ENCODE results near the gene FBXW7.

FBXW7 gene

GRCh38 chr4:152348670-152349069 lies 187.2 kb downstream of the FBXW7 start:
- Histone ChIP-seq H4K20me1 (ENCODE audit: insufficient read depth, low read length, poor library complexity, severe bottlenecking) (no peaks in the 10 kb centered on the region), H3K9me3 (ENCODE audit: insufficient read depth, low read depth, low read length) (no peaks in the 10 kb centered on the region), H3K4me1 (ENCODE audit: insufficient read depth, low read length, poor library complexity, severe bottlenecking) (peaks cover 16% of the 10 kb centered on the region), H3K27me3 (ENCODE audit: insufficient read depth, low read length, poor library complexity, severe bottlenecking) (no peaks in the 10 kb centered on the region), H3K79me2 (ENCODE audit: insufficient read depth, low read length) (peaks cover 6% of the 10 kb centered on the region; the same call in 1 of the 2 replicates), H2AFZ (ENCODE audit: low read length) (no peak overlapping the region), H3K4me3 (ENCODE audit: low read length, poor library complexity, severe bottlenecking) (no peak overlapping the region), H3F3A (ENCODE audit: low read depth) (no peaks in the 10 kb centered on the region), H3K4me2 (ENCODE audit: low read depth, low read length, poor library complexity, severe bottlenecking) (peak overlapping the region; percentile 16), H3K9ac (ENCODE audit: low read depth, low read length, poor library complexity, severe bottlenecking) (no peak overlapping the region), H3K36me3 (ENCODE audit: insufficient read depth, low read length) (peaks cover 14% of the 10 kb centered on the region; the same call in 1 of the 2 replicates), H3K9me2 (replicated peaks; ENCODE audit: low read depth, low read length) (no peaks in the 10 kb centered on the region)
- TF ChIP-seq CTCF (conservative IDR thresholded peaks at IDR 0.05; ENCODE audit: low read length) (peak; percentile 75), EZH2phosphoT487 (IDR thresholded peaks at IDR 0.05; ENCODE audit: borderline replicate concordance) (no peak)

- Histone ChIP-seq H3K4me2 (ENCODE audit: low read depth, low read length, poor library complexity, severe bottlenecking) (no peak overlapping the region), H3K9ac (ENCODE audit: low read depth, low read length, poor library complexity, severe bottlenecking) (no peak overlapping the region), H3K9me3 (ENCODE audit: insufficient read depth, low read depth, low read length) (no peaks in the 10 kb centered on the region), H3K79me2 (ENCODE audit: insufficient read depth, low read length) (peaks cover 6% of the 10 kb centered on the region; the same call in 1 of the 2 replicates), H4K20me1 (ENCODE audit: insufficient read depth, low read length, poor library complexity, severe bottlenecking) (no peaks in the 10 kb centered on the region), H3K4me3 (ENCODE audit: low read length, poor library complexity, severe bottlenecking) (no peak overlapping the region), H3K36me3 (ENCODE audit: insufficient read depth, low read length) (peaks cover 14% of the 10 kb centered on the region; the same call in 1 of the 2 replicates), H3K4me1 (ENCODE audit: insufficient read depth, low read length, poor library complexity, severe bottlenecking) (peaks cover 7% of the 10 kb centered on the region), H3K27me3 (ENCODE audit: insufficient read depth, low read length, poor library complexity, severe bottlenecking) (no peaks in the 10 kb centered on the region), H2AFZ (ENCODE audit: low read length) (no peak overlapping the region), H3K9me2 (replicated peaks; ENCODE audit: low read depth, low read length) (no peaks in the 10 kb centered on the region), H3F3A (ENCODE audit: low read depth) (no peaks in the 10 kb centered on the region)
- TF ChIP-seq CTCF (conservative IDR thresholded peaks at IDR 0.05; ENCODE audit: low read length) (no peak), EZH2phosphoT487 (IDR thresholded peaks at IDR 0.05; ENCODE audit: borderline replicate concordance) (no peak)
These were observed 188.9 kb downstream of the FBXW7 start for GRCh38 chr4:152346979-152347378.

- Histone ChIP-seq H3K9ac (ENCODE audit: low read depth, low read length, poor library complexity, severe bottlenecking) (no peak overlapping the region), H3K79me2 (ENCODE audit: insufficient read depth, low read length) (peaks cover 6% of the 10 kb centered on the region; the same call in 1 of the 2 replicates)
These were observed 189.4 kb downstream of the FBXW7 start for GRCh38 chr4:152346526-152346925.

More at GRCh38 chr4:152346526-152346925, 189.4 kb downstream of the FBXW7 start:
- H2AFZ ChIP-seq (ENCODE audit: low read length) = no peak overlapping the region
- H3F3A ChIP-seq (ENCODE audit: low read depth) = no peaks in the 10 kb centered on the region
- H3K36me3 ChIP-seq (ENCODE audit: insufficient read depth, low read length) = peaks cover 14% of the 10 kb centered on the region; the same call in 1 of the 2 replicates
- no peaks in the 10 kb centered on the region for H4K20me1 ChIP-seq (ENCODE audit: insufficient read depth, low read length, poor library complexity, severe bottlenecking)
- H3K9me3 ChIP-seq (ENCODE audit: insufficient read depth, low read depth, low read length) = no peaks in the 10 kb centered on the region
- H3K4me1 ChIP-seq (ENCODE audit: insufficient read depth, low read length, poor library complexity, severe bottlenecking) = peaks cover 7% of the 10 kb centered on the region
- no peaks in the 10 kb centered on the region for H3K9me2 ChIP-seq (replicated peaks; ENCODE audit: low read depth, low read length)
- no peak overlapping the region for H3K4me3 ChIP-seq (ENCODE audit: low read length, poor library complexity, severe bottlenecking)
- no peaks in the 10 kb centered on the region for H3K27me3 ChIP-seq (ENCODE audit: insufficient read depth, low read length, poor library complexity, severe bottlenecking)
- TF ChIP-seq CTCF (conservative IDR thresholded peaks at IDR 0.05; ENCODE audit: low read length) (no peak), EZH2phosphoT487 (IDR thresholded peaks at IDR 0.05; ENCODE audit: borderline replicate concordance) (no peak)
- H3K4me2 ChIP-seq (ENCODE audit: low read depth, low read length, poor library complexity, severe bottlenecking) = no peak overlapping the region

All from Loucy (cell line).